Inferior parietal cortex (tissue), 1 donor: ENCODE data around the gene RNPEP.
"Not testable (repeated sequence)": the region's sequence is repeated elsewhere in the genome, so short reads cannot be mapped to it uniquely, and the experiment has no call there.

Experiments
- DNase-seq: peaks from one replicate; pipeline ENCODE4 v3.0.0-alpha.2; 2016; ENCODE audit errors: extremely low spot score

Gene RNPEP

GRCh38 chr1:202036595-202037387 is 54.3 kb downstream of the RNPEP start:
- DNase-seq: no peak

- no peak for DNase-seq
These were observed 55.4 kb downstream of the RNPEP start for GRCh38 chr1:202037706-202038296.

- DNase-seq: no peak
These were observed 56.4 kb downstream of the RNPEP start for GRCh38 chr1:202038688-202039346.

- DNase-seq: no peak
These were observed 63.3 kb downstream of the RNPEP start for GRCh38 chr1:202045705-202046104.

GRCh38 chr1:202046227-202046626 is 63.8 kb downstream of the RNPEP start:
- DNase-seq: no peak

GRCh38 chr1:202046748-202047708 is 64.6 kb downstream of the RNPEP start:
- no peak for DNase-seq

GRCh38 chr1:202047977-202048376 is 65.5 kb downstream of the RNPEP start:
- DNase-seq: no peak

- DNase-seq: no peak
These were observed 66.7 kb downstream of the RNPEP start for GRCh38 chr1:202049129-202049528.

- DNase-seq: no peak
These were observed 71.6 kb downstream of the RNPEP start for GRCh38 chr1:202054094-202054493.

- DNase-seq: not testable (repeated sequence)
These were observed 72.2 kb downstream of the RNPEP start for GRCh38 chr1:202054673-202055072.
